HG02798 (cell line): ENCODE data around the gene KCNK3.
"Not testable (repeated sequence)": the region's sequence is repeated elsewhere in the genome, so short reads cannot be mapped to it uniquely, and the experiment has no call there.

ENCODE experiments used
- ATAC-seq: cut with Tn5 transposase; IDR thresholded peaks from one replicate; pipeline ENCODE4 v1.9.1; 2021; ENCODE audit warnings: mild to moderate bottlenecking; ENCODE audit not compliant: unreplicated experiment, poor library complexity

KCNK3 gene

GRCh38 chr2:26660363-26660962 is 32.1 kb upstream of the KCNK3 start:
- no peak for ATAC-seq

GRCh38 chr2:26665296-26665695 is 27.2 kb upstream of the KCNK3 start:
- ATAC-seq, result not testable (repeated sequence)

- no peak for ATAC-seq
These were observed 25.9 kb upstream of the KCNK3 start for GRCh38 chr2:26666671-26667070.

- no peak for ATAC-seq
These were observed 24.5 kb upstream of the KCNK3 start for GRCh38 chr2:26668041-26668440.

GRCh38 chr2:26668856-26669750 is 23.4 kb upstream of the KCNK3 start:
- no peak for ATAC-seq

- ATAC-seq, result no peak
These were observed 22.4 kb upstream of the KCNK3 start for GRCh38 chr2:26670171-26670570.

- no peak for ATAC-seq
These were observed 21.5 kb upstream of the KCNK3 start for GRCh38 chr2:26670931-26671460.

GRCh38 chr2:26671691-26672090 is 20.8 kb upstream of the KCNK3 start:
- ATAC-seq, result no peak

GRCh38 chr2:26672112-26672817 is 20.3 kb upstream of the KCNK3 start:
- ATAC-seq, result no peak

GRCh38 chr2:26672818-26673393 is 19.6 kb upstream of the KCNK3 start:
- no peak for ATAC-seq

- no peak for ATAC-seq
These were observed 18.3 kb upstream of the KCNK3 start for GRCh38 chr2:26674002-26674751.

GRCh38 chr2:26674771-26675170 is 17.8 kb upstream of the KCNK3 start:
- no peak for ATAC-seq

GRCh38 chr2:26675651-26676255 is 16.8 kb upstream of the KCNK3 start:
- ATAC-seq, result no peak

- ATAC-seq, result no peak
These were observed 14.5 kb upstream of the KCNK3 start for GRCh38 chr2:26678035-26678434.

GRCh38 chr2:26679867-26680266 is 12.7 kb upstream of the KCNK3 start:
- no peak for ATAC-seq

GRCh38 chr2:26681656-26682055 is 10.9 kb upstream of the KCNK3 start:
- ATAC-seq, result no peak

- ATAC-seq, result no peak
These were observed 10.4 kb upstream of the KCNK3 start for GRCh38 chr2:26682155-26682554.

- ATAC-seq, result no peak
These were observed 8.9 kb upstream of the KCNK3 start for GRCh38 chr2:26683583-26683982.

GRCh38 chr2:26685341-26685740 is 7.2 kb upstream of the KCNK3 start:
- no peak for ATAC-seq
